Stimulated activated naive CD4-positive, alpha-beta T cell treated with Interleukin-2 at 50 U/mL for 16 hours (primary cell): ENCODE data around the gene NLRP12.
A peak's percentile ranks its signal among the peaks of the same experiment; 100 is the strongest.
"Not testable (repeated sequence)": the region's sequence is repeated elsewhere in the genome, so short reads cannot be mapped to it uniquely, and the experiment has no call there.

Experiments
- DNase-seq: peaks from one replicate; lab custom pipeline; 2025; lab: John Stamatoyannopoulos, UW

Gene NLRP12, protein sequence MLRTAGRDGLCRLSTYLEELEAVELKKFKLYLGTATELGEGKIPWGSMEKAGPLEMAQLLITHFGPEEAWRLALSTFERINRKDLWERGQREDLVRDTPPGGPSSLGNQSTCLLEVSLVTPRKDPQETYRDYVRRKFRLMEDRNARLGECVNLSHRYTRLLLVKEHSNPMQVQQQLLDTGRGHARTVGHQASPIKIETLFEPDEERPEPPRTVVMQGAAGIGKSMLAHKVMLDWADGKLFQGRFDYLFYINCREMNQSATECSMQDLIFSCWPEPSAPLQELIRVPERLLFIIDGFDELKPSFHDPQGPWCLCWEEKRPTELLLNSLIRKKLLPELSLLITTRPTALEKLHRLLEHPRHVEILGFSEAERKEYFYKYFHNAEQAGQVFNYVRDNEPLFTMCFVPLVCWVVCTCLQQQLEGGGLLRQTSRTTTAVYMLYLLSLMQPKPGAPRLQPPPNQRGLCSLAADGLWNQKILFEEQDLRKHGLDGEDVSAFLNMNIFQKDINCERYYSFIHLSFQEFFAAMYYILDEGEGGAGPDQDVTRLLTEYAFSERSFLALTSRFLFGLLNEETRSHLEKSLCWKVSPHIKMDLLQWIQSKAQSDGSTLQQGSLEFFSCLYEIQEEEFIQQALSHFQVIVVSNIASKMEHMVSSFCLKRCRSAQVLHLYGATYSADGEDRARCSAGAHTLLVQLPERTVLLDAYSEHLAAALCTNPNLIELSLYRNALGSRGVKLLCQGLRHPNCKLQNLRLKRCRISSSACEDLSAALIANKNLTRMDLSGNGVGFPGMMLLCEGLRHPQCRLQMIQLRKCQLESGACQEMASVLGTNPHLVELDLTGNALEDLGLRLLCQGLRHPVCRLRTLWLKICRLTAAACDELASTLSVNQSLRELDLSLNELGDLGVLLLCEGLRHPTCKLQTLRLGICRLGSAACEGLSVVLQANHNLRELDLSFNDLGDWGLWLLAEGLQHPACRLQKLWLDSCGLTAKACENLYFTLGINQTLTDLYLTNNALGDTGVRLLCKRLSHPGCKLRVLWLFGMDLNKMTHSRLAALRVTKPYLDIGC

DNA sequence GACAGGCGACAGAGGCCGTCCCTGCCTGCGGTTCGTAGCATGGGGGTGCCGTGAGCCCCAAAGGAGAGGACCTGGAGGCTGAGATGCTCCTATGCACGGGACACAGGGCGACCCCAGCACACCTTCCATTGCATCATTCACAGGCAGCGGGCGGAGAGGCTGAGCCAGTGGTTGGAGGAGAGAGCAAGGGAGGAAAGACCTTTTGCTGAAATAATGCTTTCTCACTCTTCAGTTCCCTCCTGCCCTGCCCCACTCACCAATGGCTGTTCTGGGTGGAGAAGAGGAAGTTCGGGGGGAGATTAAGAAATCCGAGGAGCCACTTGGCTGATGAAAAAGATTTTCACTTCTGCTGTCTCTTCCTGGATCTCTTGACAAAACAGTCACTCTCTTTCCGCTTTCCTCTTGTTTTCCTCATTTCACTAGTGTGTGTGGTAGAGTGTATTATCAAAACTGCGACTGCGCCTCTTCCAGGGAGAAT, at the start of gene NLRP12:
Gene NLRP12, minus strand, starts transcription at position 181 of the 478 bp plus-strand sequence. Its CDS starts 140 bp downstream, at position 41.
- no peak for DNase-seq

DNA sequence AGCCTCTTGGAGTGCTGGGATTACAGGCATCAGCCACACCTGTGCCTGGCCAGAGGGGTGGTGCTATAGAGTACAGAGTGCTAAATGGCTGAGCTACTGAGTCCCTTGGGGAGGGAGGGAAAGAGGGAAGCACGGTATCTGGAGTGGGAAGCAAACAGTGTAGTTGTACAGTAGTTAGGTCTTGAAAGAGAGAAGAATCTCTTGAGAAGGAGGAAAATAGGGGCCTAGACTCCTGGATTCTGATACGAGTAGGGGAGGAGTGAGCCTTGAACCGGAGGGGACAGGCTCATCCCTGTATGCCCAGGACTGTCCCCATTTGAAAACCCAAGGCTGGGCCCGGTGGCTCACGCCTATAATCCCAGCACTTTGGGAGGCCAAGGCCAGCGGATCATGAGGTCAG, 48.6 kb upstream of the NLRP12 start:
- no peak for DNase-seq

DNA sequence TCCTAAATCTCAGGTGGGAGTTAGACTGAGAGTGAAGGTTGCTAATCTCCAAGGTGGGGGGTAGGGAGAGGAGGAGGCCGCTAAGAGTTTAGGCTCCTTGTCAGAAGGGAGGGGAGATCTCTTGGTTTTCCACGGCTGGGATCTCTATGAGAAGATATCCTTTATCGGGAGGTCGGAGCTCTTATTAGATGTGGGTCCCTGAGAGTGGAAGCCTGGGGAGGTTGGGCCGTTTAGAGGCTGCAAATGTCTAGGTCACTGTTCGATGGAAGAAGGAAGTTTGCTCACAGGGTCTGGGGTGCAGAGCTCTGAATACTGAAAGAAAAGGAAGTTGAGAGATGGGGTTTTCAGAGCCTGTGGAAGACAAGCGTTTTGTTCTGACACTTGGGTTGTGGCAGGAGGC, 47.3 kb upstream of the NLRP12 start:
- DNase-seq, result no peak

DNA sequence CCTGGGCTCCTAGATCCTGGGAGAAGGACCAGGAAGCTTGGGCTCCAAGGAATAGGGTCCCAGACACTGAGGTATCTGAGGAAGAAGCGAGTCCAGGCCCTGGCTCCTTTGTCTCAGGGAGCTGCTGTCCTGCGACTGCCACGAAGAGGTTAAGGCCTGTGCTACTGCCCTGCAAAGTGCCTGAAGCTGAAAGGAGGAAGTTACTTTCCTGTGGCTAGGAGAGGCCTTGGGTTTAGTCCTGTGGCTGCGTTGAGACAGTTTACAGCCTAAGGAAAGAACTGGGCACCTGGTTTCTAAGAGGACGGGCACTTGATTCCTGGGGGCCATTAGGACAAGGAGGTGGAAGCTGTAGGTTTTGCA, 46.4 kb upstream of the NLRP12 start:
- DNase-seq, result no peak

DNA sequence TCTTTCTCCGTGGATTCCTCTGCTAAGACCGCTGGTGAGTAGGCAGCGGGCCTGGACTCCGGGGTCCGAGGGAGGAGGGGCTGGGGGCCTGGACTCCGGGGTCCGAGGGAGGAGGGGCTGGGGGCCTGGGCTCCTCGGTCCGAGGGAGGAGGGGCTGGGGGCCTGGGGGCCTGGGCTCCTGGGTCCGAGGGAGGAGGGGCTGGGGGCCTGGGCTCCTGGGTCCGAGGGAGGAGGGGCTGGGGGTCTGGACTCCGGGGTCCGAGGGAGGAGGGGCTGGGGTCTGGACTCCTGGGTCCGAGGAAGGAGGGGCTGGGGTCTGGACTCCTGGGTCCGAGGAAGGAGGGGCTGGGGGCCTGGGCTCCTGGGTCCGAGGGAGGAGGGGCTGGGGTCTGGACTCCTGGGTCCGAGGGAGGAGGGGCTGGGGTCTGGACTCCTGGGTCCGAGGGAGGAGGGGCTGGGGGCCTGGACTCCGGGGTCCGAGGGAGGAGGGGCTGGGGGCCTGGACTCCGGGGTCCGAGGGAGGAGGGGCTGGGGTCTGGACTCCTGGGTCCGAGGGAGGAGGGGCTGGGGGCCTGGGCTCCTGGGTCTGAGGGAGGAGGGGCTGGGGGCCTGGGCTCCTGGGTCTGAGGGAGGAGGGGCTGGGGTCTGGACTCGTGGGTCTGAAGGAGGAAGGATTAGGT, 45.8 kb upstream of the NLRP12 start:
- not testable (repeated sequence) for DNase-seq

DNA sequence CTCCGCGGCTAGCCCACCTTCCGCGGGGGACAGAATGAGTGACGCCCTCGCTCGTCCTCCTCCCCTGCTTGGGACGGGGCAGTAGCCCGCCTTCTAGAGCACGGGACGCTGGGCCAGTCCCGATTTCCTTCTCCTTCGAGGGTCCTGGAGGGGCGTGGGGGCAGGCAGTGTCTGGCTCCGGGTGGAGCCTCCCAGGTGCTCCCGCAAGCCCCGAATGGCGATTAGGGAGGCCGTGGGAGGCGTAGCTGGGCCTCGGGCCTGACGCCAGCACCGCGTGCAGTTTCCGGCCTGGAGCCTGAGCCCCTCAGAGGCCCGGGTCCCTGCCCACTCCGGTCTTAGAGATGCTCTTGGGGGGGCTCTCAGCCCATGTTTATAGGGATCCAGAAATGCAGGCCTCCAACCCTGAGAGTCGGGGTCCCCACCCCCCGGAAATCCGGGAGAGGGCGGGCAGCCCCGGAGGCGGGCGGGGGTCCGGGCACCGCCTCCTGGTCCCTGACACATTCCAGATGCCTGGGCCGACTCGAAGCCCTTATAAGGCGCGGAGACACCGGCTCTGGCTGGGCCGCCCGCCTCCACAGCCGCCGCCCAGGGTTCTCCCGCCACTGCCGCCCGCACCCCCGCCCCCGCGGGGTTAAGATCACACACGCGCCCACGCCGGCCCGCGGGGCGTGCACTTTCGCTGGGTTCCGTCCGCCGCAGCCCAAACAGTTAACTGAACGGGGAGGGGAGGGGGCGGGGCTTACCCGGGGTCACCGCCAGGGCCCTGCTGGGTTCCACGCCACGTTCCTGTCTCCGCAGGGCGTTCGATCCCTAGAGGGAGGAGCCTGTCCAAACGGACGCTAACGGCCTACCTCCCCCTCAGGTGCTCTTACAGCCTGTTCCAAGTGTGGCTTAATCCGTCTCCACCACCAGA, 45.0 kb upstream of the NLRP12 start:
- peak; percentile 80 for DNase-seq

DNA sequence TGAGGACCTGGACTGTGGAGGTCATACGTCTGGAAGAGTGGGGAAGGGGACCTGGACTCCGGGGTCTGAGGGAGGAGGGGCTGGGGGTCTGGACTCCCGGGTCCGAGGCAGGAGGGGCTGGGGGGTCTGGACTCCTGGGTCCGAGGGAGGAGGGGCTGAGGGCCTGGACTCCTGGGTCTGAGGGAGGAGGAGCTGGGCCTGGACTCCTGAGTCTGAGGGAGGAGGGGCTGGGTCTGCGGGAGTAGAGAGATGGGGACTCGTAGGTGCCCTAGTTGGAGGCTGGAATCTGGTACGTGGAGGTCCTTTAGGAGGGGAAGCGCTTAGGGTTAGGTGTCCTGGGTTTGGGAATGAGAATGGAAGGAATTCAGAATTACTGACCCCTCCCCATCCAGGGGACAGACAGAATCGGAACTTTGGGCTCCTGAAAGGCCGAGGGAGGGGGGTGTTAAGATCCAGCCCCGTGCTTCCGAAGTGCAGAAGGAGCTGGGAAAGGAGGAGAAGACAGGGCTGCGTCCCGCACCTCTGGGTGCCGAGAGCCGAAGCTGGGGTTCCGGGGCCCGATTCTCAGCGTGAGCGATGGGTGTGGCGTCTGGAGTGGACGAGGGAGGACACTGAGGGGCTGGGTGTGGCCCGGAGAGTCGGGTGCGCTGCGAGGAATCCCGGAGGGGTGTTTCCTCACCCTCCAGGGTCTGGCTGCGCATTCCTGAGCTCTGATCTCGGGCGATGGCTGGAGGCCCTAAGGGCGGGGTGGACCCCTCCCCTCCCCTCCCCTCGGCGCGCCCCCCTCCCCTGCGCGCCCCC, 44.2 kb upstream of the NLRP12 start:
- peak; percentile 33 for DNase-seq

DNA sequence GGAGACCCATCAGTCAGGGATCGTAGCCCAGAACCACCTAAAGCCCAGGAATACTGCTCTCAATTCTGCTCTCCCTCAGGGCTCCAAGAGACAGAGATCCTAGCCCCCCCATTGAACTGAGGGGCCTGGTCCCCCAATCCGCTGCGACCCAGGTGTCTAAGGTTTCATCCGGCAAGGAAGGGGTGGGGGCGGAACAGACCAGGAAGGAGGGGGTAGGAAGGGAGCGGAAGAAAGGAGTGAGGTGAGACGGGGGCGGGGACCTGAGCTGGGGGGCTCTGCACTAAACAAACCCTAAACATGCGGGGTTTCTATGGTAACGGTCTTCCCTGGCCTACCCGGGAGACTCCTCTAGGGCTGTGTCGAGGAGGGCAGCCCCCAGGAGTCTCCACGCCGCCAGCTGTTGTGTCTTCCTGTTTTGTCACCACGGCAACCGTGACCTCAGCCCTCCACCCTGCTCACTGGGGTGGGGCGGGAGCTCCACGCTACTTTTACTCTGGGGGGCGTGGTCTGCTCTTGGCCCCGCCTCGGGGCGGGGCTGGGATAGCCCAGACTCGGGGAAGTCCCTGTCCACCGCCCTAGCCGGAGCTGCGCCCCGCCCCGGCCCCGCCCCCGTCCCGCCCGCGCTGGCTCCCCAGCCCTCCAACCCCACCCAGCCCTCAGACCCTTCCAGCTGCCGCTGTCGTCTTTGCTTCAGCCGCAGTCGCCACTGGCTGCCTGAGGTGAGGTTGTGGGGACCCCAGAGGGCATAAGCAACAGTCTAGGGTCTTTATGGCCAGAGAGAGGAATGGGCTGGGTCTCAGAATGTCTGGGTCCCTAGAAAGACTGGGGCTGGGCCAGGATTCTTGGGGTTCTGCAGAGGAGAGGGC, 43.3 kb upstream of the NLRP12 start, which contains the start of gene MYADM:
Gene MYADM, plus strand, starts transcription at position 659 of the 866 bp plus-strand sequence. CDS start 5,647 bp downstream, outside the sequence.
- DNase-seq, result peak; percentile 98

DNA sequence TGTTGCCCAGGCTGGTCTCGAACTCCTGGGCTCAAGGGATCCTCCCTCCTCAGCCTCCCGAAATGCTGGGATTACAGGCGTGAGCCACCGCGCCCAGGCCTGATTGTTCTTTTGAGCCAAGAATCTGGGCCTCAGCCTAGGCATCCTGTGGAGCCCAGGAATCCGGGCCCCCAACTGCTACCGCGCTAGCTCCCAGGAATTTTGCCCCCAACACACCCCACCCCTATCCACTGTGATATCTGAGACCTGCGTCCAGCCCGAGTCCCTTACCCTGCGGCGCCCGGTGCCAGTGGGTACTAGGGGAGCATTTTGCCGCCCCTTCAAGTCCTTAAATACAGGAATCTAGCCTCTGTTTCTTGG, 42.7 kb upstream of the NLRP12 start:
- DNase-seq, result no peak

DNA sequence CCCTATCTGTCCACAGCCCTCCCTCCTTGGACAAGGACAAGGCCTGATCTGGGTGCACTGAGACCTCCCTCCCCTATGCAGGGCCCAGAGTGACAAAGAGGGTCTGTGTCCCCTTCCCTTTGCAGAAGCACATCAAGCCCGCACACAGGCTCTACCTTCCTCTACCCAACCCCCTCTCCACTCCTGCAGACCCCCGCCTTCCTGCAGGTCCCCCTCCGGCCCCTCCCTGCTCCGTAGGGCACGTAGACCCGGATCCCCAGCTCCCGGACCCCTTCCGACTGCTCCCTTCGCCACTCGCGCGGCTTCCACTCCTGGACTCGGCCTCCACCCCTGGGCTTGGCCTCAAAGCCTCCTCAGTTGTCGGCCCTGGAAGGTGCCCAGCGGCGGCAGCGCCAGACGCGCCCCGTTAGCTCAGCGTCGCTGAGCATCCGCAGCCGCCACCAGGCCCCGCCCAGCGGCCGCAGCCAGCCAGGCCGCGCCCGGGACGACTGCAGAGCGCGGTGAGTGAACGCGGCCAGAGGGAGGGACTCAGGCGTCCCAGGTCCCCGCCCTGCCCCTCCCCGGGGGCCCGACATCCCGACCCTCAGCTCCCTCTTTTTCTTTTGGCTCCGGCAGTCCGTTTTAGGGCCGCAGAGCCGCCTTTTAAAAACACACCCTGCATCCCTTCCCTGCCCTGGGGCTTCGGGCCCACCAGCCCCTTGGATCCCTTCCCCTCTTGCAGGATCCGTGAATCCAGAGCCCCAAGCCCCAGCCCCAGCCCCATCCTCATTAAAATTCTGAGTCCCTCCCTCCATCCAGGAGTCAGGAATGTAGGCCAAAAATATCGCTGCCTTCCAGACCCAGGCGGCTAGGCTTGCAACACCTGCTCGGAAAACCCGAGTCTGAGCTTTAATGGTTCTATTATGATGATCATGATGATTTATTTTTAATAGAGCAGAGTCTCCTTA, 42.1 kb upstream of the NLRP12 start:
- DNase-seq, result peak; percentile 50

DNA sequence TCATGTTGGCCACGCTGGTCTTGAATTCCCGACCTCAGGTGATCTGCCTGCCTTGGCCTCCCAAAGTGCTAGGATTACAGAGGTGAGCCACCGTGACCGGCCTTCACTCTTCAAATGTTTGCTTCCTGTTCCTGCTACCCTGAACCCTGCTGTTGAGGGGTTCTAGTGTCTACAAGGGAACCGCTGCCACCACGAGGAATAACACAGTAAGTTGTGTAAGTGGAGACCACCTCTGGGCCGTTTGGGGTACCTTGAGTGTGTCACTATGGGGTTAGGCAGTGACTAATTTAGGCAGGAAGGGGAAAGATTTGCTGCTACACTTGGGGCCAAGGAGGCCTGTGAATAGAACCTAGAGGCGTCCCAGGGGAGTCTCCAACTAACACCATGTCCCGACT, 41.4 kb upstream of the NLRP12 start:
- DNase-seq, result no peak

DNA sequence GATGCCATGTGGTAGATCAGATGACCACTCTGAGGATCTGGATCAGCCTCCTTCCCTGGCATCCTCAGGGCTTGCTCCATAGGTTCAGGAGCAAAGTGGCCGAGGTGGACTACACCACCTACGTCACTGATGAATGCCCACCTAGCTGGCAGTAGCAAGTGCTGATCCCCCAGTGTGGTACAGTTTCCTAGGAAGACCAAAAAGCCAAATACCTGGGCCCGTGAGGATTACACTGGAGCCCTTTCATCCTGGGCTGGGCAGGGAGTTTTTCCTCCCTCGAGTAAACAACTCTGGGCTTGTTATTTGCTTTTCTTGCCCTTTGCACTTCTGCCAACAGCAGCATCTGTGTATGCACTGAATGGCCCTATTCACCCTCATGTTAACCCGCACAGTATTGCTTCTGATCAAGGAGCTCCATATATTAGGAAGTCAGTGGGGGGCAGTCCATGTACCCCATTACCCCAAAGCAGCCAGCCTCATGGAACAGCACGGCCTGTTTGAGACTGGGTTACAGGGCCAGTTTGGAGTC, 40.3 kb upstream of the NLRP12 start:
- no peak for DNase-seq

DNA sequence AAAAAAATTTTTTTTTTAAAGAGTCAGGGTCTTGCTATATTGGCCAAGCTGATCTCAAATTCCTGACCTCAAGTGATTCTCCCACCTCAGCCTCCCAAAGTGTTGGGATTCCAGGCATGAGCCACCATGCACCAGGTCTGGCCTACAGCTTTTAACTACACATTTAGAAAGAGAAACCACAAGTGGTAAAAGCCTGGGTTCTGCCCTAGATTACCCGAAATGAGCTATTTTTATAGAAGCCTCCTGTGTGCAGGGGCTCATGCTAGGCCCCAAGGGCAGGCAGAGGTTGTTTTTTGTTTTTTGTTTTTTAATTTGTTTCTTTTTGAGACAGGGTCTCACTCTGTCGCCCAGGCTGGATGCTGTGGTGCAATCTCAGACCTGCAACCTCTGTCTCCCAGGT, 29.6 kb upstream of the NLRP12 start:
- no peak for DNase-seq

DNA sequence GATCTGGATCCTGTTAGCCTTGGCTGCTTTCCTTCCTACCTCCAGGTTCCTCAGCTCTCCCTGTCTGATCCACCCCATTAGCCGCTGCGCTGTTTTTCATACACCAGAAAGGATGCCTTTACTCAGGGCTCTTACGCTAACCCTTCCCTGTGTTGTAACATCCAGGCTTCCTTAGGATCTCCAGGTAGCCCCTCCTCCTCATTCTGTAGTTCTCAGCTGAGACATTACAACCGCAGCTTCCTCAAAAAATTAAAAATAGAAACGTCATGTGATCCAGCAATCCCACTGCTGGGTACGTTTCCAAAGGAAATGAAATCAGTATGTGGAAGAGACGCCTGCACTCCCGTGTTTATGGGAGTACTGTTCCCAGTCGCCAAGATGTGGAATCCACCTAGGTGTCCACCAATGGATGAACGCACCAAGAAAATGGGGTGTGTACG, 25.1 kb upstream of the NLRP12 start:
- DNase-seq, result no peak

DNA sequence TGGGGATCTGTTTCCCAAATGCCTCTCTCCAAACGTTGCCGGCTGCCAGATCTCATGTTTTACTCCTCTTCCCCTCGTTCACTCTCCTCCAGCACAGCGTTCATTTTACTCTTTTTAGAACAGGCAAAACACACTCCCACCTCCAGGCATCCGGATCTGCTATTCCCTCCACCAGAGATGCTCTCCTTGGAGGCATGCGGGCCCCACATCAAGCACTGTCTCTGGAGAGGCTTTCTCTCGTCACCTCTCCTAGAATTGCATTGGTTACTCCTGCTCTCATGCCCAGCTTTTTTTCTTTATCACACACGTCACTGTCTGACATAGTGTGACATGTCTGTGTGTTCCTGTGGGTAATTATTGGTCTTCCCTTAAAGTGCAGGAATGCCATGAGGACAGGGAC, 23.4 kb upstream of the NLRP12 start:
- no peak for DNase-seq

DNA sequence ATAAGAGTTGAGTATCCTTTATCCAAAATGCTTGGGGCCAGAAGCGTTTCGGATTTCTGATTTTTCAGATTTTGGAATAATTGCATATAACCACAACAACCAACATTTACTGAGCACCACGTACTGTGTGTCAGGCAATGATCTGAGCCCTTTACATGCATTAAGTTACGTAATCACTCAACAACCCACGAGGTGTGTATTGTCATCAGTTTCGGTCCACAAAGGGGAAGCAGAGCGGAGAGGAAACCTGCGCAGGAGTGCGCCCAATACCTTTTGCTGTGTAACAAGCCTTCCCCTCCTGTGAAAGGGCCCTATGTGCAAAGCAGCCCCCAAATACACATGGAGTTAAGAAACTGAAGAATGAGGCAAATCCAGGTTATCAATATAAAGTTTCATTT, 20.7 kb upstream of the NLRP12 start:
- no peak for DNase-seq

DNA sequence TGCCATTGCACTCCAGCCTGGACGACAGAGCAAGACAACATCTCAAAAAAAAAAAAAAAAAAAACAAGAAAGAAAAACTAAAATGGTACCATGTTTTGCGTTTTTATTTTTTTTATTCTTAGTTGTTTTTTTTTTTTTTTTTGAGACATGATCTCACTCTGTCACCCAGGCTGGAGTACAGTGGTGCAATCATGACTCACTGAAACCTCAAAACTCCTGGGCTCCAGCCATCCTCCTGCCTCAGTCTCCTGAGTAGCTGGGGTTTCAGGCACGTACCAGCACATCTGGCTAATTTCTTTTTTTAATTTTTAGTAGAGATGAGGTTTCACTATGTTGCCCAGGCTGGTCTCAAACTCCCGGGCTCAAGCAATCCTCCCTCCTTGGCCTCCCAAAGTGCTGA, 16.8 kb upstream of the NLRP12 start:
- DNase-seq, result not testable (repeated sequence)

DNA sequence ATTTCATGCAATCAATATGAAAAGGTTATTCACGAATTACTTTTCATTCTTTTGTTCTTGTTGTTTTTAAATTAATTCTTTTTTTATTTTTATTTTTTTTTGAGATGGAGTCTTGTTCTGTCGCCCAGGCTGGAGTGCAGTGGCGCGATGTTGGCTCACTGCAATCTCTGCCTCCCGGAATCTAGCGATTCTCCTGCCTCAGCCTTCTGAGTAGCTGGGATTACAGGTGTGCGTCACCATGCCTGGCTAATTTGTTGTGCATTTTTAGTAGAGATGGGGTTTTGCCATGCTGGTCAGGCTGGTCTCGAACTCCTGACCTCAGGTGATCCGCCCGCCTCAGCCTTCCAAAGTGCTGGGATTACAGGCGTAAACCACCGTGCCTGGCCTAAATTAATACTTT, 16.1 kb upstream of the NLRP12 start:
- DNase-seq, result not testable (repeated sequence)
